HepG2 (cell line): ENCODE data around the gene PLD3. TPM values are rescaled to one million over a fixed set of nuclear protein-coding genes. Genes with fewer than 3 reads are reported as not detected.

Experiments used
- ATAC-seq: fragments of 200-7000 bp; cut with Tn5 transposase; 3 replicates; pipeline ENCODE4 v1.9.1; 2020; ENCODE audit warnings: mild to moderate bottlenecking, moderate library complexity
- BruUV-seq: library from RNA; stranded (reverse); fragments of 400-500 nt; replicated peaks from 2 replicates; lab custom pipeline; 2021; lab: Mats Ljungman, UMichigan
- CTCF ChIA-PET: fragments of 300-600 bp; formaldehyde crosslinking; extraction: SDS; loops from one replicate; lab custom pipeline; 2021; ENCODE audit warnings: low total read pairs, inconsistent platforms, low intra/inter-chr PET ratio; lab: Yijun Ruan, JAX
- POLR2A ChIA-PET: fragments of 350-600 bp; sonication (Branson Sonifier 250); formaldehyde crosslinking; loops from one replicate; lab custom pipeline; 2020; ENCODE audit warnings: antibody characterized with exemption, inconsistent platforms; lab: Yijun Ruan, JAX
- DNase-seq: peaks from one replicate; pipeline ENCODE4 v3.0.0-alpha.2; 2015; ENCODE audit warnings: low spot score
- FAIRE-seq: peaks from 3 replicates; lab custom pipeline; 2011; peaks lifted over from hg19 to GRCh38; lab: Jason Lieb, UNC
- H2AFZ ChIP-seq: one replicate; pipeline ENCODE4 v1.6.1; 2011; ENCODE audit warnings: low read length, inconsistent platforms
- H3K27ac ChIP-seq: fragments of 300-600 bp; 3 replicates; pipeline ENCODE4 v1.8.0; 2011; ENCODE audit warnings: mixed run types, mild to moderate bottlenecking, mixed read lengths, low read length, inconsistent platforms; ENCODE audit not compliant: insufficient read depth; ENCODE audit errors: extremely low read length
- H3K27me3 ChIP-seq, 2 experiments: fragments of 200-600 bp in 1 of 2; 2 replicates in 1 of 2; 3 replicates in 1 of 2; pipeline versions ENCODE4 v1.6.0 to v1.8.0; 2011; ENCODE audit warnings: low read length in 2 of 2, mild to moderate bottlenecking in 2 of 2, moderate library complexity in 2 of 2, inconsistent platforms in 1 of 2; ENCODE audit not compliant: insufficient read depth in 2 of 2, control insufficient read depth in 1 of 2
- H3K36me3 ChIP-seq, 2 experiments: fragments of 200-600 bp in 1 of 2; replicated peaks in 1 of 2; 2 replicates in 1 of 2; 3 replicates in 1 of 2; pipeline versions ENCODE4 v1.5.1 to v1.8.0; 2011; ENCODE audit warnings: low read length in 2 of 2, inconsistent platforms in 1 of 2; ENCODE audit not compliant: insufficient read depth in 2 of 2, control insufficient read depth in 1 of 2
- H3K4me1 ChIP-seq: 2 replicates; pipeline ENCODE4 v1.5.1; 2012; ENCODE audit warnings: low read length, inconsistent platforms; ENCODE audit not compliant: insufficient read depth
- H3K4me2 ChIP-seq: 2 replicates; pipeline ENCODE4 v1.6.0; 2011; ENCODE audit warnings: low read depth, low read length, inconsistent platforms
- H3K4me3 ChIP-seq, 3 experiments: fragments of 200-600 bp in 1 of 3; sonication (generic), shearing (Covaris generic) in 1 of 3; replicated peaks in 1 of 3; 2 replicates each; pipeline ENCODE4 v1.5.1; 2011 to 2016; ENCODE audit warnings: low read length in 3 of 3, inconsistent platforms in 2 of 3, low read depth in 2 of 3, mild to moderate bottlenecking in 2 of 3, control low read depth in 1 of 3, mixed read lengths in 1 of 3; ENCODE audit not compliant: insufficient read depth in 1 of 3
- H3K79me2 ChIP-seq: one replicate; pipeline ENCODE4 v1.6.1; 2011; ENCODE audit warnings: low read length, inconsistent platforms; ENCODE audit not compliant: insufficient read depth
- H3K9ac ChIP-seq: 2 replicates; pipeline ENCODE4 v1.6.0; 2011; ENCODE audit warnings: mild to moderate bottlenecking, low read depth, low read length, inconsistent platforms; ENCODE audit not compliant: insufficient read depth
- H3K9me3 ChIP-seq: 2 replicates; pipeline ENCODE4 v1.5.1; 2012; ENCODE audit warnings: mild to moderate bottlenecking, low read length
- H4K20me1 ChIP-seq: 2 replicates; pipeline ENCODE4 v1.6.0; 2011; ENCODE audit warnings: inconsistent platforms, mild to moderate bottlenecking, low read length, moderate library complexity; ENCODE audit not compliant: insufficient read depth
- MEF2D ChIP-seq: sonication (generic); formaldehyde crosslinking; IDR thresholded peaks from 2 replicates; pipeline ENCODE4 v1.5.1; 2020; ENCODE audit warnings: mild to moderate bottlenecking, missing genetic modification reagents
- MLLT10 ChIP-seq: sonication (generic); formaldehyde crosslinking; IDR thresholded peaks from 2 replicates; pipeline ENCODE4 v1.4.0; 2020; ENCODE audit warnings: missing genetic modification reagents
- SNAPC2 ChIP-seq: sonication (generic); formaldehyde crosslinking; IDR thresholded peaks from 2 replicates; pipeline ENCODE4 v1.8.1; 2022; ENCODE audit warnings: mild to moderate bottlenecking, missing genetic modification reagents
- TBL1XR1 ChIP-seq: fragments of 150-350 bp; IDR thresholded peaks from 2 replicates; pipeline ENCODE4 v1.6.1; 2014; ENCODE audit warnings: borderline replicate concordance, low read length; ENCODE audit not compliant: partially characterized antibody
- ZBTB39 ChIP-seq: sonication (generic); formaldehyde crosslinking; IDR thresholded peaks from 2 replicates; pipeline ENCODE4 v1.5.0; 2020; ENCODE audit warnings: missing genetic modification reagents
- ZNF138 ChIP-seq: sonication (generic); formaldehyde crosslinking; IDR thresholded peaks from 2 replicates; pipeline ENCODE4 v1.5.0; 2020; ENCODE audit warnings: mild to moderate bottlenecking, low read depth, missing genetic modification reagents
- ZNF549 ChIP-seq: sonication (generic); formaldehyde crosslinking; IDR thresholded peaks from 2 replicates; pipeline ENCODE4 v1.5.0; 2020; ENCODE audit warnings: missing genetic modification reagents
- ZNF709 ChIP-seq: sonication (generic); formaldehyde crosslinking; IDR thresholded peaks from 2 replicates; pipeline ENCODE4 v1.5.0; 2020; ENCODE audit warnings: mild to moderate bottlenecking, missing genetic modification reagents
- ZNF775 ChIP-seq: sonication (generic); formaldehyde crosslinking; IDR thresholded peaks from 2 replicates; pipeline ENCODE4 v1.4.0; 2020; ENCODE audit warnings: missing genetic modification reagents, mild to moderate bottlenecking, moderate library complexity, borderline replicate concordance
- WGBS: methylation state at CpG from one replicate; pipeline ENCODE4 v1.1.6; 2017; ENCODE audit warnings: low lambda C conversion rate; 5-methylcytosine and 5-hydroxymethylcytosine counted together
- in situ Hi-C: cut with HindIII; loops from 2 replicates; pipeline ENCODE4 v1.10.0; 2017; ENCODE audit warnings: low pct_unique_long_range_greater_than_20kb; ENCODE audit not compliant: extremely low pct_ligation_motif_present
- intact Hi-C: fragments of 100-400 bp; cut with micrococcal nuclease; formaldehyde crosslinking; loops from one replicate; pipeline ENCODE4 v1.10.0; 2022; ENCODE audit not compliant: unreplicated experiment
- polyA plus RNA-seq, 8 experiments: library from polyadenylated mRNA; depleted of rRNA in 3 of 8; stranded (reverse) in 7 of 8; unstranded in 1 of 8; fragments of >200 nt; fragmentation: Illumina TruSeq in 4 of 8; extraction: Trizol in 4 of 8; gene quantifications; 2 replicates each; pipeline versions ENCODE4 v1.2.1 to v1.2.3, GENCODE V29; 2011 to 2016; ENCODE audit warnings: low read depth in 4 of 8, missing spikeins in 1 of 8, mixed read lengths in 1 of 8; ENCODE audit not compliant: insufficient read depth in 1 of 8
- total RNA-seq, 5 experiments: library from RNA; depleted of rRNA; stranded (reverse); fragments of >200 nt; fragmentation: Illumina TruSeq; extraction: Trizol; gene quantifications; 2 replicates each; pipeline ENCODE4 v1.2.3, GENCODE V29; 2016; ENCODE audit warnings: low read depth in 1 of 5
- TF ChIP-seq, protein P1 (sequence below): sonication (generic); formaldehyde crosslinking; IDR thresholded peaks from 2 replicates; pipeline ENCODE4 v1.4.0; 2020; ENCODE audit warnings: missing genetic modification reagents

Gene PLD3
- total and polyA plus RNA-seq, 2 of the 13 experiments (the other 11 are each of a cell fraction or from before 2014, with no cell fraction given), result 45.7 to 164 TPM

DNA sequence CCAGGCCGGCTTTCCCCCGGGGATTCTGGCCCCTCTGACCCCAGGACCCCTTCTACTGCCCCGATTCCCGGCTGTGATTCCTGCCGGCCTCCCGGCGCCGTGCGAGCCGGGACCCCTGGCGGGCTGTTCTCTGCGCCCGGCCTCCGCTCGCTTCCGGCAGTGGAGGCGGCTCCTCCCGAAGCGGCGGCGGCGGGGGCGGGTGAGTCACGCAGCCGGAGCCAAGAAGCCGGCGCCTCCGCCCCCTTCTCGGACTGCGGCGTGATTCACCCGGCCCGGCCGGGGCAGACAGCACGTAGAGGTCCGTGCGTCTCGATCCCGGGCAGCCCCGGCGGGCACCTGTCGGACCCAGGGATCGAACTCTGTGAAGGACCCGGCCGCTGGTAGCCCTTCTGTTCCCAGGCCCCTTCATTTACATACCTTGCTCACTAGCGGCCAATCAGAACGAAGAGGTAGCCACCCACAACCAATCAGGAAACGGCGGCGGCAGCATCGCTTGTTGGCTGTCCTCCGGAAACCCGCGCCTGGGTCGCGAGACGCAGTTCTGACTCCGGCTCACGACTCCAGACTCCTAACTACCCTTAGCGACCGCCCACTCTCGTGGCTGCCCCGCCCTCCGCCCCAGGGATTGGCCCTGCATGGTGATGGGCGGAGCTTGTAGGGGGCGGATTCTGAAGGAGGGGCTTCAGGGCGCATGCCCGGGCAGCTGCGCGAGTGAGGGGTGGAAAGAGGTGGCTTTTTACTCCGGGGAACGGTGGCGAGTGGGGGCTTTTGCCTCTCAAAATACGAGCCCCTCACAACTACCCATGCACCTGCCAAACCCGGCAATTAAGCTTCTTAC is 77.2 kb downstream of the PLD3 start, which contains the start of gene SERTAD1:
Gene SERTAD1 (minus strand): TSS at position 543 of the 838 bp plus-strand sequence. CDS start 2,446 bp downstream, outside the sequence.
- Histone ChIP-seq H3K79me2 (peaks cover 10% of the 10 kb centered on the region), H3K4me1 (peaks cover 48% of the 10 kb centered on the region), H2AFZ (peak within 1 kb of the TSS; percentile 55), H3K36me3 (peaks cover 0 to 2% of the 10 kb centered on the region in 2 experiments; a peak in 1 of 5 replicates), H3K4me2 (peak within 1 kb of the TSS; percentile 99), H3K9me3 (no peaks in the 10 kb centered on the region), H3K27me3 (no peaks in the 10 kb centered on the region; a peak in 1 of 5 replicates), H3K4me3 (peak within 1 kb of the TSS; percentile 63 to 94 (median 86)), H3K9ac (peak within 1 kb of the TSS; percentile 85), H4K20me1 (no peaks in the 10 kb centered on the region), H3K27ac (peak within 1 kb of the TSS; percentile 96)
- ChIA-PET POLR2A (interaction anchor here (0.5 to 4.5 kb wide), 25 partner anchors 9 to 373 kb away, joined by 3 to 80 read pairs (median 4); partner anchors contain the start of genes BLVRB, C19orf47, EGLN2 and PLD3), CTCF (interaction anchor here (1.0 kb wide), 1 partner anchor 19 kb away, joined by 4 read pairs; the partner anchor contains the start of gene SERTAD3)
- peak; percentile 92 for FAIRE-seq
- intact Hi-C loops (loop anchor here (10.0 kb wide), 1 partner anchor 81 kb away; the partner anchor contains the start of genes C19orf47 and PLD3), in situ Hi-C loops (no loop called here)
- ATAC-seq, result peak; percentile 88
- WGBS, result 1% methylated on average over 20 of the region's 75 CpGs
- DNase-seq, result peak; percentile 98
- TSS peak; percentile 75 for BruUV-seq
- TF ChIP-seq MLLT10 (CRISPR knock-in tag) (no peak), ZNF709 (CRISPR knock-in tag) (peak; percentile 64; the same call in 1 of the 2 replicates), ZNF549 (no peak), MEF2D (CRISPR knock-in tag) (peak; percentile 9; the same call in 1 of the 2 replicates), SNAPC2 (peak; percentile 90; the same call in 1 of the 2 replicates), ZNF775 (CRISPR knock-in tag) (no peak), ZBTB39 (no peak), ZNF138 (0 out of 2 replicates have a peak, but pooled peaks have one; percentile 44), TBL1XR1 (peak; percentile 24)
- TF ChIP-seq, protein P1, sequence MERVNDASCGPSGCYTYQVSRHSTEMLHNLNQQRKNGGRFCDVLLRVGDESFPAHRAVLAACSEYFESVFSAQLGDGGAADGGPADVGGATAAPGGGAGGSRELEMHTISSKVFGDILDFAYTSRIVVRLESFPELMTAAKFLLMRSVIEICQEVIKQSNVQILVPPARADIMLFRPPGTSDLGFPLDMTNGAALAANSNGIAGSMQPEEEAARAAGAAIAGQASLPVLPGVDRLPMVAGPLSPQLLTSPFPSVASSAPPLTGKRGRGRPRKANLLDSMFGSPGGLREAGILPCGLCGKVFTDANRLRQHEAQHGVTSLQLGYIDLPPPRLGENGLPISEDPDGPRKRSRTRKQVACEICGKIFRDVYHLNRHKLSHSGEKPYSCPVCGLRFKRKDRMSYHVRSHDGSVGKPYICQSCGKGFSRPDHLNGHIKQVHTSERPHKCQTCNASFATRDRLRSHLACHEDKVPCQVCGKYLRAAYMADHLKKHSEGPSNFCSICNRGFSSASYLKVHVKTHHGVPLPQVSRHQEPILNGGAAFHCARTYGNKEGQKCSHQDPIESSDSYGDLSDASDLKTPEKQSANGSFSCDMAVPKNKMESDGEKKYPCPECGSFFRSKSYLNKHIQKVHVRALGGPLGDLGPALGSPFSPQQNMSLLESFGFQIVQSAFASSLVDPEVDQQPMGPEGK, result peak; percentile 60
